WTC11 (cell line): Measurements from ENCODE around the gene IQGAP3. TPM values are rescaled to one million over a fixed set of nuclear protein-coding genes. Genes with fewer than 3 reads are reported as not detected.

Experiments used
- ATAC-seq: fragments of 200-7000 bp; cut with Tn5 transposase; 2 replicates; pipeline ENCODE4 v1.10.0; 2021; ENCODE audit warnings: mild to moderate bottlenecking, moderate library complexity
- CTCF ChIA-PET: fragments of 300-600 bp; sonication (Branson Sonifier 250); formaldehyde crosslinking; loops from one replicate; lab custom pipeline; 2021; ENCODE audit warnings: antibody characterized with exemption; lab: Charles Lee
- POLR2A ChIA-PET: fragments of 350-600 bp; sonication (Branson Sonifier 250); formaldehyde crosslinking; loops from one replicate; lab custom pipeline; 2021; ENCODE audit warnings: antibody characterized with exemption; lab: Charles Lee
- DNase-seq: peaks from one replicate; pipeline ENCODE4 v3.0.0; 2021; ENCODE audit warnings: low spot score
- H3K27ac Mint-ChIP-seq: 2 replicates; pipeline ENCODE4 v1.8.0; 2021; ENCODE audit warnings: mixed read lengths
- H3K27me3 Mint-ChIP-seq: 2 replicates; pipeline ENCODE4 v1.8.0; 2021; ENCODE audit warnings: low read depth, mild to moderate bottlenecking, moderate library complexity, mixed read lengths
- H3K36me3 Mint-ChIP-seq: 2 replicates; pipeline ENCODE4 v1.8.0; 2021; ENCODE audit warnings: mixed read lengths
- H3K4me1 Mint-ChIP-seq: 2 replicates; pipeline ENCODE4 v1.8.0; 2022; ENCODE audit warnings: mixed read lengths
- H3K4me3 Mint-ChIP-seq: 2 replicates; pipeline ENCODE4 v1.8.0; 2021; ENCODE audit warnings: mild to moderate bottlenecking, moderate library complexity, mixed read lengths
- H3K9me3 Mint-ChIP-seq: 2 replicates; pipeline ENCODE4 v1.8.0; 2021; ENCODE audit warnings: mixed read lengths
- AR ChIP-seq: fragments of 250-450 bp; sonication (Bioruptor Pico); IDR thresholded peaks from 2 replicates; pipeline ENCODE4 v1.9.0; 2021; ENCODE audit warnings: mild to moderate bottlenecking
- ARID4B ChIP-seq: sonication (generic); formaldehyde crosslinking; IDR thresholded peaks from 2 replicates; pipeline ENCODE4 v1.8.0; 2023; ENCODE audit warnings: missing genetic modification reagents, mild to moderate bottlenecking, borderline replicate concordance
- ATF1 ChIP-seq: sonication (generic); formaldehyde crosslinking; IDR thresholded peaks from 2 replicates; pipeline ENCODE4 v1.8.1; 2023; ENCODE audit warnings: mild to moderate bottlenecking, moderate library complexity, missing genetic modification reagents
- ESRRA ChIP-seq: sonication (generic); formaldehyde crosslinking; IDR thresholded peaks from 2 replicates; pipeline ENCODE4 v1.8.1; 2022; ENCODE audit warnings: mild to moderate bottlenecking, missing genetic modification reagents, borderline replicate concordance
- FOXP1 ChIP-seq: sonication (generic); formaldehyde crosslinking; IDR thresholded peaks from 2 replicates; pipeline ENCODE4 v1.8.0; 2022; ENCODE audit warnings: missing genetic modification reagents, mild to moderate bottlenecking, moderate library complexity, borderline replicate concordance
- JAZF1 ChIP-seq: fragments of 250-450 bp; sonication (Bioruptor Pico); IDR thresholded peaks from 2 replicates; pipeline ENCODE4 v1.9.0; 2021; ENCODE audit warnings: moderate library complexity, mild to moderate bottlenecking, inconsistent platforms
- JUN ChIP-seq: sonication (generic); formaldehyde crosslinking; IDR thresholded peaks from 2 replicates; pipeline ENCODE4 v1.8.0; 2023; ENCODE audit warnings: mild to moderate bottlenecking, missing genetic modification reagents
- NFATC4 ChIP-seq: fragments of 250-450 bp; sonication (Bioruptor Pico); IDR thresholded peaks from 2 replicates; pipeline ENCODE4 v1.9.0; 2021; ENCODE audit warnings: mild to moderate bottlenecking
- NFE2L1 ChIP-seq: sonication (generic); formaldehyde crosslinking; IDR thresholded peaks from 2 replicates; pipeline ENCODE4 v1.8.1; 2023; ENCODE audit warnings: missing genetic modification reagents
- NFYB ChIP-seq: sonication (generic); formaldehyde crosslinking; conservative IDR thresholded peaks from 2 replicates; pipeline ENCODE4 v1.8.0; 2022; ENCODE audit warnings: low read depth, missing genetic modification reagents
- NR3C1 ChIP-seq: sonication (generic); formaldehyde crosslinking; conservative IDR thresholded peaks from 2 replicates; pipeline ENCODE4 v1.8.1; 2023; ENCODE audit warnings: low read depth, mild to moderate bottlenecking, missing genetic modification reagents
- RORB ChIP-seq: fragments of 250-450 bp; sonication (Bioruptor Pico); IDR thresholded peaks from 2 replicates; pipeline ENCODE4 v1.9.0; 2021; ENCODE audit warnings: mild to moderate bottlenecking
- SP1 ChIP-seq: sonication (generic); formaldehyde crosslinking; conservative IDR thresholded peaks from 2 replicates; pipeline ENCODE4 v1.8.1; 2022; ENCODE audit warnings: missing genetic modification reagents
- TCF7 ChIP-seq: sonication (generic); formaldehyde crosslinking; IDR thresholded peaks from 2 replicates; pipeline ENCODE4 v1.8.0; 2022; ENCODE audit warnings: mild to moderate bottlenecking, low read depth, missing genetic modification reagents, moderate library complexity
- ZNF121 ChIP-seq: sonication (generic); formaldehyde crosslinking; IDR thresholded peaks from 2 replicates; pipeline ENCODE4 v1.8.0; 2023; ENCODE audit warnings: missing genetic modification reagents
- ZNF232 ChIP-seq: sonication (generic); formaldehyde crosslinking; IDR thresholded peaks from 2 replicates; pipeline ENCODE4 v1.8.0; 2022; ENCODE audit warnings: mild to moderate bottlenecking, missing genetic modification reagents
- ZNF317 ChIP-seq: sonication (generic); formaldehyde crosslinking; IDR thresholded peaks from 2 replicates; pipeline ENCODE4 v1.8.1; 2023; ENCODE audit warnings: low read depth, mild to moderate bottlenecking, moderate library complexity, missing genetic modification reagents, borderline replicate concordance
- ZNF671 ChIP-seq: fragments of 250-450 bp; sonication (Bioruptor Pico); IDR thresholded peaks from 2 replicates; pipeline ENCODE4 v1.8.0; 2021; ENCODE audit warnings: mild to moderate bottlenecking
- total RNA-seq: library from RNA; stranded (reverse); gene quantifications from 3 replicates; pipeline ENCODE4 v1.2.3, GENCODE V29; 2021
- TF ChIP-seq, protein P1 (sequence below): sonication (generic); formaldehyde crosslinking; IDR thresholded peaks from 2 replicates; pipeline ENCODE4 v1.8.1; 2023; ENCODE audit warnings: mild to moderate bottlenecking, moderate library complexity, missing genetic modification reagents
- TF ChIP-seq, protein P2 (sequence below): sonication (generic); formaldehyde crosslinking; IDR thresholded peaks from 2 replicates; pipeline ENCODE4 v1.8.0; 2022; ENCODE audit warnings: missing genetic modification reagents
- TF ChIP-seq, protein P3 (sequence below): fragments of 250-450 bp; sonication (Bioruptor Pico); IDR thresholded peaks from 2 replicates; pipeline ENCODE4 v1.8.0; 2021; ENCODE audit warnings: mild to moderate bottlenecking

IQGAP3 gene
- total RNA-seq, 1 experiment from 2014 or later: 33.3 TPM

- TF ChIP-seq ARID4B (CRISPR knock-in tag): peak; percentile 89; the same call in 1 of the 2 replicates
- TF ChIP-seq, protein P1, sequence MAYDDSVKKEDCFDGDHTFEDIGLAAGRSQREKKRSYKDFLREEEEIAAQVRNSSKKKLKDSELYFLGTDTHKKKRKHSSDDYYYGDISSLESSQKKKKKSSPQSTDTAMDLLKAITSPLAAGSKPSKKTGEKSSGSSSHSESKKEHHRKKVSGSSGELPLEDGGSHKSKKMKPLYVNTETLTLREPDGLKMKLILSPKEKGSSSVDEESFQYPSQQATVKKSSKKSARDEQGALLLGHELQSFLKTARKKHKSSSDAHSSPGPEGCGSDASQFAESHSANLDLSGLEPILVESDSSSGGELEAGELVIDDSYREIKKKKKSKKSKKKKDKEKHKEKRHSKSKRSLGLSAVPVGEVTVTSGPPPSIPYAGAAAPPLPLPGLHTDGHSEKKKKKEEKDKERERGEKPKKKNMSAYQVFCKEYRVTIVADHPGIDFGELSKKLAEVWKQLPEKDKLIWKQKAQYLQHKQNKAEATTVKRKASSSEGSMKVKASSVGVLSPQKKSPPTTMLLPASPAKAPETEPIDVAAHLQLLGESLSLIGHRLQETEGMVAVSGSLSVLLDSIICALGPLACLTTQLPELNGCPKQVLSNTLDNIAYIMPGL (CRISPR knock-in tag): 0 out of 2 replicates have a peak, but pooled peaks have one; percentile 36
- TF ChIP-seq TCF7 (CRISPR knock-in tag): no peak
- TF ChIP-seq NFE2L1: no peak
- TF ChIP-seq ZNF671 (CRISPR knock-in tag): 0 out of 2 replicates have a peak, but pooled peaks have one; percentile 46
- peak; percentile 73; the same call in 1 of the 2 replicates for TF ChIP-seq JUN
- no peak for TF ChIP-seq ATF1 (CRISPR knock-in tag)
- TF ChIP-seq AR (CRISPR knock-in tag): 0 out of 2 replicates have a peak, but pooled peaks have one; percentile 25
- 0 out of 2 replicates have a peak, but pooled peaks have one; percentile 27 for TF ChIP-seq FOXP1
These were observed 19.2 kb upstream of the IQGAP3 start, which contains the start of gene NAXE (continued) for GRCh38 chr1:156591432-156592157.

DNA sequence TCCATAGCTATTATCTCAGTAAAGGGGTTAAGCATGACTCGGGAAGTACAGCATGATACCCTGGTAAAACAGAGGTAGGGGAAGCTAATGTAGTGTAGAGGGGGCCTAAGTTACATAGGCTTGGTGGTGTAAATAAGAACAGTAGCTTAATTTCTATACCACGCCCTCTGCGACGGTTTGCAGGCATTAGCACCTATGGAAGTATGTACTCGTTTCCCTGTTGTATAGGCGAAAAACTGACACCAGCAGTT is 18.7 kb upstream of the IQGAP3 start:
- H3K27me3 Mint-ChIP-seq: no peaks in the 10 kb centered on the region; the same call in 1 of the 2 replicates
- CTCF ChIA-PET: interaction anchor here (0.9 to 3.4 kb wide), 20 partner anchors 9 to 337 kb away, joined by 3 to 28 read pairs (median 5); partner anchors contain the start of genes GPATCH4, HAPLN2, MEF2D and TTC24
- H3K9me3 Mint-ChIP-seq: no peaks in the 10 kb centered on the region
- peaks cover 22% of the 10 kb centered on the region for H3K36me3 Mint-ChIP-seq
- H3K4me1 Mint-ChIP-seq: peaks cover 16% of the 10 kb centered on the region
- DNase-seq (no peak), ATAC-seq (peak; percentile 5)
- H3K27ac Mint-ChIP-seq: peak overlapping the region; percentile 94
- POLR2A ChIA-PET: interaction anchor here (0.6 to 1.8 kb wide), 9 partner anchors 11 to 134 kb away, joined by 3 to 6 read pairs (median 3); partner anchors contain the start of gene GPATCH4
- H3K4me3 Mint-ChIP-seq: peak overlapping the region; percentile 79
- TF ChIP-seq, protein P2, sequence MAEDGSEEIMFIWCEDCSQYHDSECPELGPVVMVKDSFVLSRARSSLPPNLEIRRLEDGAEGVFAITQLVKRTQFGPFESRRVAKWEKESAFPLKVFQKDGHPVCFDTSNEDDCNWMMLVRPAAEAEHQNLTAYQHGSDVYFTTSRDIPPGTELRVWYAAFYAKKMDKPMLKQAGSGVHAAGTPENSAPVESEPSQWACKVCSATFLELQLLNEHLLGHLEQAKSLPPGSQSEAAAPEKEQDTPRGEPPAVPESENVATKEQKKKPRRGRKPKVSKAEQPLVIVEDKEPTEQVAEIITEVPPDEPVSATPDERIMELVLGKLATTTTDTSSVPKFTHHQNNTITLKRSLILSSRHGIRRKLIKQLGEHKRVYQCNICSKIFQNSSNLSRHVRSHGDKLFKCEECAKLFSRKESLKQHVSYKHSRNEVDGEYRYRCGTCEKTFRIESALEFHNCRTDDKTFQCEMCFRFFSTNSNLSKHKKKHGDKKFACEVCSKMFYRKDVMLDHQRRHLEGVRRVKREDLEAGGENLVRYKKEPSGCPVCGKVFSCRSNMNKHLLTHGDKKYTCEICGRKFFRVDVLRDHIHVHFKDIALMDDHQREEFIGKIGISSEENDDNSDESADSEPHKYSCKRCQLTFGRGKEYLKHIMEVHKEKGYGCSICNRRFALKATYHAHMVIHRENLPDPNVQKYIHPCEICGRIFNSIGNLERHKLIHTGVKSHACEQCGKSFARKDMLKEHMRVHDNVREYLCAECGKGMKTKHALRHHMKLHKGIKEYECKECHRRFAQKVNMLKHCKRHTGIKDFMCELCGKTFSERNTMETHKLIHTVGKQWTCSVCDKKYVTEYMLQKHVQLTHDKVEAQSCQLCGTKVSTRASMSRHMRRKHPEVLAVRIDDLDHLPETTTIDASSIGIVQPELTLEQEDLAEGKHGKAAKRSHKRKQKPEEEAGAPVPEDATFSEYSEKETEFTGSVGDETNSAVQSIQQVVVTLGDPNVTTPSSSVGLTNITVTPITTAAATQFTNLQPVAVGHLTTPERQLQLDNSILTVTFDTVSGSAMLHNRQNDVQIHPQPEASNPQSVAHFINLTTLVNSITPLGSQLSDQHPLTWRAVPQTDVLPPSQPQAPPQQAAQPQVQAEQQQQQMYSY (CRISPR knock-in tag): no peak
- TF ChIP-seq SP1: no peak
- TF ChIP-seq NFYB: no peak
- TF ChIP-seq ZNF232 (CRISPR knock-in tag): no peak
- no peak for TF ChIP-seq RORB
- TF ChIP-seq JAZF1 (CRISPR knock-in tag): no peak
- no peak for TF ChIP-seq ESRRA (CRISPR knock-in tag)
- TF ChIP-seq, protein P3, sequence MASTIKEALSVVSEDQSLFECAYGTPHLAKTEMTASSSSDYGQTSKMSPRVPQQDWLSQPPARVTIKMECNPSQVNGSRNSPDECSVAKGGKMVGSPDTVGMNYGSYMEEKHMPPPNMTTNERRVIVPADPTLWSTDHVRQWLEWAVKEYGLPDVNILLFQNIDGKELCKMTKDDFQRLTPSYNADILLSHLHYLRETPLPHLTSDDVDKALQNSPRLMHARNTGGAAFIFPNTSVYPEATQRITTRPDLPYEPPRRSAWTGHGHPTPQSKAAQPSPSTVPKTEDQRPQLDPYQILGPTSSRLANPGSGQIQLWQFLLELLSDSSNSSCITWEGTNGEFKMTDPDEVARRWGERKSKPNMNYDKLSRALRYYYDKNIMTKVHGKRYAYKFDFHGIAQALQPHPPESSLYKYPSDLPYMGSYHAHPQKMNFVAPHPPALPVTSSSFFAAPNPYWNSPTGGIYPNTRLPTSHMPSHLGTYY: no peak
- TF ChIP-seq ZNF121: no peak
- TF ChIP-seq NFATC4 (CRISPR knock-in tag): no peak
- TF ChIP-seq NR3C1 (CRISPR knock-in tag): no peak
- no peak for TF ChIP-seq ZNF317 (CRISPR knock-in tag)
